GM23338 (cell line): Measurements from ENCODE around the gene UTP20. TPM values are rescaled to one million over a fixed set of nuclear protein-coding genes. Genes with fewer than 3 reads are reported as not detected.

Experiments
- ATAC-seq: fragments of 200-7000 bp; cut with Tn5 transposase; 3 replicates; pipeline ENCODE4 v1.9.1; 2020
- DNase-seq: peaks from one replicate; pipeline ENCODE4 v3.0.0-alpha.2; 2015; ENCODE audit warnings: low spot score
- H2AFZ ChIP-seq: fragments of 200-600 bp; sonication (generic); 2 replicates; pipeline ENCODE4 v1.8.0; 2016; ENCODE audit warnings: antibody characterized with exemption, mild to moderate bottlenecking, moderate library complexity
- H3F3A ChIP-seq: fragments of 200-600 bp; sonication (generic); replicated peaks from 2 replicates; pipeline ENCODE4 v1.8.0; 2017; ENCODE audit warnings: antibody characterized with exemption, mixed run types, low read depth
- H3K27ac ChIP-seq: fragments of 200-600 bp; sonication (generic); 2 replicates; pipeline ENCODE4 v1.6.1; 2016; ENCODE audit warnings: low read depth
- H3K27me3 ChIP-seq: fragments of 200-600 bp; sonication (generic); 2 replicates; pipeline ENCODE4 v1.8.0; 2016; ENCODE audit warnings: mild to moderate bottlenecking, mixed run types, moderate library complexity; ENCODE audit not compliant: insufficient read depth
- H3K36me3 ChIP-seq: fragments of 200-600 bp; sonication (generic); 2 replicates; pipeline ENCODE4 v1.8.0; 2016; ENCODE audit warnings: mild to moderate bottlenecking; ENCODE audit not compliant: insufficient read depth
- H3K4me1 ChIP-seq: fragments of 200-600 bp; sonication (generic); 2 replicates; pipeline ENCODE4 v1.8.0; 2016; ENCODE audit warnings: mild to moderate bottlenecking, moderate library complexity; ENCODE audit not compliant: insufficient read depth
- H3K4me2 ChIP-seq: fragments of 200-600 bp; sonication (generic); 2 replicates; pipeline ENCODE4 v1.7.1; 2017; ENCODE audit warnings: mixed run types
- H3K4me3 ChIP-seq: fragments of 200-600 bp; sonication (generic); 2 replicates; pipeline ENCODE4 v1.6.1; 2016; ENCODE audit warnings: mixed run types
- H3K79me2 ChIP-seq: fragments of 200-600 bp; sonication (generic); replicated peaks from 2 replicates; pipeline ENCODE4 v1.8.0; 2017; ENCODE audit warnings: mild to moderate bottlenecking; ENCODE audit not compliant: insufficient read depth
- H3K9me2 ChIP-seq: fragments of 200-600 bp; sonication (generic); 2 replicates; pipeline ENCODE4 v1.8.0; 2017; ENCODE audit not compliant: insufficient read depth
- H4K20me1 ChIP-seq: fragments of 200-600 bp; sonication (generic); replicated peaks from 2 replicates; pipeline ENCODE4 v1.8.0; 2017; ENCODE audit warnings: mild to moderate bottlenecking; ENCODE audit not compliant: insufficient read depth
- H3K27ac Mint-ChIP-seq: 2 replicates; pipeline ENCODE4 v1.8.0; 2020; ENCODE audit warnings: inconsistent platforms, mild to moderate bottlenecking, moderate library complexity, mixed read lengths
- H3K27me3 Mint-ChIP-seq: 3 replicates; pipeline ENCODE4 v1.8.0; 2022; ENCODE audit warnings: low read depth, mild to moderate bottlenecking, moderate library complexity, mixed read lengths, inconsistent platforms; ENCODE audit not compliant: insufficient read depth, poor library complexity
- H3K36me3 Mint-ChIP-seq: 3 replicates; pipeline ENCODE4 v1.8.0; 2021; ENCODE audit warnings: low read depth, mild to moderate bottlenecking, inconsistent platforms, moderate library complexity, mixed read lengths
- H3K4me1 Mint-ChIP-seq: 3 replicates; pipeline ENCODE4 v1.8.0; 2020; ENCODE audit warnings: mild to moderate bottlenecking, inconsistent platforms, mixed read lengths
- H3K4me3 Mint-ChIP-seq: 3 replicates; pipeline ENCODE4 v1.8.0; 2021; ENCODE audit warnings: moderate library complexity, mild to moderate bottlenecking, inconsistent platforms, mixed read lengths
- H3K9me3 Mint-ChIP-seq: 3 replicates; pipeline ENCODE4 v1.8.0; 2020; ENCODE audit warnings: moderate library complexity, mild to moderate bottlenecking, inconsistent platforms, mixed read lengths
- CREB1 ChIP-seq: fragments of 250-450 bp; sonication (Bioruptor Pico); IDR thresholded peaks from 2 replicates; pipeline ENCODE4 v1.5.0; 2020; ENCODE audit warnings: low read depth, mild to moderate bottlenecking, moderate library complexity
- CTCF ChIP-seq, 2 experiments: fragments of 200-600 bp in 1 of 2; sonication (generic) in 1 of 2; conservative IDR thresholded peaks; 2 replicates each; pipeline versions ENCODE4 v1.5.1 to v1.6.1; 2016 to 2017; ENCODE audit warnings: antibody characterized with exemption in 2 of 2, low read depth in 2 of 2, mild to moderate bottlenecking in 2 of 2, moderate library complexity in 1 of 2
- ETS1 ChIP-seq: IDR thresholded peaks from 2 replicates; pipeline ENCODE4 v1.6.1; 2016; ENCODE audit warnings: antibody characterized with exemption
- EZH2 ChIP-seq: fragments of 200-600 bp; sonication (generic); IDR thresholded peaks from one replicate; pipeline ENCODE4 v1.8.0; 2017; ENCODE audit warnings: antibody characterized with exemption, mild to moderate bottlenecking, low read depth; ENCODE audit not compliant: unreplicated experiment
- EZH2phosphoT487 ChIP-seq: fragments of 200-600 bp; sonication (generic); IDR thresholded peaks from one replicate; pipeline ENCODE4 v1.8.1; 2018; ENCODE audit warnings: antibody characterized with exemption; ENCODE audit not compliant: unreplicated experiment
- JUNB ChIP-seq: IDR thresholded peaks from one replicate; pipeline ENCODE4 v1.6.1; 2016; ENCODE audit warnings: antibody characterized with exemption; ENCODE audit not compliant: unreplicated experiment
- NANOG ChIP-seq: IDR thresholded peaks from 2 replicates; pipeline ENCODE4 v1.6.1; 2016; ENCODE audit warnings: antibody characterized with exemption, borderline replicate concordance
- POLR2AphosphoS5 ChIP-seq: IDR thresholded peaks from 2 replicates; pipeline ENCODE4 v1.6.1; 2016; ENCODE audit warnings: antibody characterized with exemption, low read depth
- REST ChIP-seq: IDR thresholded peaks from one replicate; pipeline ENCODE4 v1.6.1; 2018; ENCODE audit warnings: antibody characterized with exemption; ENCODE audit not compliant: unreplicated experiment
- STAT1 ChIP-seq: IDR thresholded peaks from one replicate; pipeline ENCODE4 v1.6.1; 2016; ENCODE audit warnings: antibody characterized with exemption; ENCODE audit not compliant: unreplicated experiment
- ZNF114 ChIP-seq: fragments of 250-450 bp; sonication (Bioruptor Pico); IDR thresholded peaks from 2 replicates; pipeline ENCODE4 v1.5.0; 2020; ENCODE audit warnings: mild to moderate bottlenecking, moderate library complexity
- ZNF331 ChIP-seq: fragments of 250-450 bp; sonication (Bioruptor Pico); IDR thresholded peaks from 2 replicates; pipeline ENCODE4 v1.5.0; 2020; ENCODE audit warnings: low read depth, mild to moderate bottlenecking, moderate library complexity
- ZNF462 ChIP-seq: fragments of 250-450 bp; sonication (Bioruptor Pico); IDR thresholded peaks from 2 replicates; pipeline ENCODE4 v1.5.0; 2020; ENCODE audit warnings: mild to moderate bottlenecking, moderate library complexity
- polyA plus RNA-seq: library from polyadenylated mRNA; unstranded; fragments of >200 nt; fragmentation: Nextera tagmentation; extraction: Ambion mirVana; gene quantifications from 2 replicates; pipeline ENCODE4 v1.2.1, GENCODE V29; 2016
- total RNA-seq: library from RNA; depleted of rRNA; stranded (reverse); fragments of >200 nt; shearing (Covaris generic); gene quantifications from 2 replicates; pipeline ENCODE4 v1.2.3, GENCODE V29; 2014

UTP20 gene
- total and polyA plus RNA-seq, 2 experiments from 2014 or later: 13.1 to 59.6 TPM

- H3K9me3 Mint-ChIP-seq: no peaks in the 10 kb centered on the region
- no peak for ATAC-seq
These were observed 48.3 kb upstream of the UTP20 start for GRCh38 chr12:101231636-101232035.

More at GRCh38 chr12:101231636-101232035, 48.3 kb upstream of the UTP20 start:
- no peaks in the 10 kb centered on the region for H3F3A ChIP-seq
- H4K20me1 ChIP-seq: no peaks in the 10 kb centered on the region
- H3K27ac ChIP-seq: no peak overlapping the region
- H2AFZ ChIP-seq: no peak overlapping the region
- no peak for DNase-seq
- no peaks in the 10 kb centered on the region for H3K27me3 ChIP-seq
- no peak overlapping the region for H3K4me2 ChIP-seq
- Mint-ChIP-seq H3K27me3 (peaks cover 4% of the 10 kb centered on the region), H3K4me3 (no peak overlapping the region), H3K27ac (no peak overlapping the region), H3K4me1 (no peaks in the 10 kb centered on the region), H3K36me3 (no peaks in the 10 kb centered on the region)
- H3K4me1 ChIP-seq: no peaks in the 10 kb centered on the region
- no peak overlapping the region for H3K4me3 ChIP-seq
- H3K36me3 ChIP-seq: no peaks in the 10 kb centered on the region
- no peaks in the 10 kb centered on the region for H3K79me2 ChIP-seq
- no peaks in the 10 kb centered on the region for H3K9me2 ChIP-seq
- TF ChIP-seq JUNB (no peak), STAT1 (no peak), EZH2 (no peak), ZNF331 (no peak), CREB1 (CRISPR knock-in tag) (no peak), ZNF114 (no peak), EZH2phosphoT487 (no peak), ZNF462 (CRISPR knock-in tag) (no peak), ETS1 (no peak), POLR2AphosphoS5 (no peak), REST (no peak), NANOG (no peak), CTCF (conservative IDR thresholded peaks at IDR 0.05; ENCODE audit: low read depth in 2 of 2) (no peak)
